GM21737 (cell line): Measurements from ENCODE around the gene SUV39H1.
A peak's percentile ranks its signal among the peaks of the same experiment; 100 is the strongest.

Experiments used
- ATAC-seq: cut with Tn5 transposase; IDR thresholded peaks from one replicate; pipeline ENCODE4 v1.9.1; 2021; ENCODE audit warnings: mild to moderate bottlenecking, moderate library complexity; ENCODE audit not compliant: unreplicated experiment

The SUV39H1 gene

DNA sequence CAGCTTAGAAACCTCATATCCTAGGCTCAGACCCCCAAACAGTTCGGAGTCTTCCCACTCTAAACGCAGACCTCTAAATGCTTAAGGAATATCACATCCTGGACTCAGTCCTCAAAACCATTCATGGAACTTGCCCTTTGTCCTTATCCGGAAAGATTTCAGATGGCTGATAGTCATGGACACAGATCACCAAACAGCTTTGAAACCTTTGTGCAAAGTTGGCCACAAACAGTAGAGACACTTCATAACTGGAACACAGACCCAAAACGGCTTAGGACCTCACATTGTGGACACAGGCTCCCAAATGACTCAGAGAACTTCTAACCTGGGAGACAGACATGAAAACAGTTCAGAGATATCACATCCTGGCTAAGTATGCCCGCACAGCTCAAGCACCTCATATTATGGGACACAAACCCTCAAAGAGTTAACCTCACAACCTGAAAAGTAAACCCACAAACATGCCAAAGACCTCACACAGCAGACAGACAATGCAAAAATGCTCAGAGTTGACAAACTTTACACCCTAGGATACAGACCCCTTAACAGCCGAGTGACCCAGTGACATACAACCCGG, 15.5 kb downstream of the SUV39H1 start:
- no peak for ATAC-seq

DNA sequence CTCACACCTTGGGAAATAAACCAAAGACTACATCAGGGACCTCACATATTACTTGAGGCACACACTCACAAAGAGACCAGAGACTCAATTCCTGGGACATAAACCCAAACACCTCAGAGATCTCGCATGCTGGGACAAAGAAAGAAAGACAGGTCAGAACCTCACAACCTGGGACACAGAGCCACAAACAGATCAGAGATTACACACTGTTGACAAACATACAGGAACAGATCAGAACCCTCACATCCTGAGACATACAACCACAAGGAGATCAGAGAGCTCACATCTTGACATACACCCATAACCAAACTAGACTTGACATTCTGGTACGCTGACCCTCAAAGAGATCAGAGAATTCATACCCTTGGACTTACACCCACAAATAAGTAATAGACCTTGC, 17.3 kb downstream of the SUV39H1 start:
- no peak for ATAC-seq

DNA sequence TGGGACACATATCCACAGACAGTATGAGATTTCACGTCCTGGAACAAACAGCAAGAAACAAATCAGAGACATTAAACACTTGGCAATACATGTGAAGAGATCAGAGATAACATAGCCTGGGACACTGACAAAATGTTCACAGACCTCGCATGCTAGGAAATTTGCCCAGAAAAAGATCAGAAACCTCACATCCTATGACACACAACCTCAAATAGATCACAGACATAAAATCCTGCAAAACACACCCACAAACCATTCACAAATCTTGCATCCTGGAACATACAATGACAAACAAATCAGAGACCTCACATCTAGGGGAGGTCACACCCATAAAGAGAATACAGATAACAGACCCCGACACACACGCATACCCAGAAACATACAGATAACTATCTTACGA, 18.0 kb downstream of the SUV39H1 start:
- no peak for ATAC-seq

- ATAC-seq: no peak
Observed at GRCh38 chrX:48715072-48715471, 18.5 kb downstream of the SUV39H1 start.

GRCh38 chrX:48715876-48716502, 19.5 kb downstream of the SUV39H1 start:
- ATAC-seq: no peak

DNA sequence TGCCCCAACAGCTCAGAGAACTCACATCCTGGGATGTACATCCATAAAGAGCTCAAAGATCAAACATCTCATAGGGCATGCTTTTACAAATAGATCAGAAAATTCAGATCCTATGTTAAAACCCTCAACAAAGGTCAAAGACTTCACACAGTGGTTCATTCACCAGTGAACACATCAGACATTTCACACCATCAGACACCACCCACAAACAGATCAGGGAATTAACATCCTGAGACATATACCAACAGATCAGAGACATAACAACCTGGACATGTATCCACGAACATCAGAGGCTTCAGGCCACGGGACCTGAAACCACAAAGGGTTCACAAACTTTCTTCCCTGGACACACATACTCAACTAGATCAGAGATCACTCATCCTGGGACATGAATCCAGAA, 23.4 kb downstream of the SUV39H1 start:
- no peak for ATAC-seq

DNA sequence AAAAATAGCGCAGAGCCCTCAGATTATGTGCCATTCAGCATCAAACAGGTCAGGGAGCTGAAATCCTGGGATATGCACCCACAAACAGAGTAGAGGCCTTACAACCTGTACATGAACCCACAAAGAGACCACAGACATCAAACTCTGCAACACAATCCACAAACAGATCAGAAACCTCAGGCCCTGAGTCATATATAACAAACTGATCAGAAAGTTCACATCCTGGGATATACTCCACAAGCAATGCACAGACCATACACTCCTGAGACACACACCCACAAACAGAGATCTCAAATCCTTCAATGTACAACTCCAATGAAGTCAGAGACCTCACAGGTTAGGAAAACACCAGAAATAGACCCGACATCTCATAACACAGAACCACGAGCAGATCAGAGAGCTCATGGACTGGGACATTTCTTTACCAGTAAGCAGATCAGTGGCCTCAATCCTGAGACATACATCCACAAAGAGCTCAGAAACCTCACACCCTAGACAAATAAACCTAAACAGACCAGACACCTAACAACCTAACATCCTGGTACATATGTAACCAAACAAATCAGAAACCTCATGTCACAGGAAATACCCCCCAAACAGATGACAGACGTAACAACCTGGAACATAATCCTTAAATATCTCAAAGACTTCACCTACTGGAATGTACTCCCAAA, 24.2 kb downstream of the SUV39H1 start:
- ATAC-seq: no peak

DNA sequence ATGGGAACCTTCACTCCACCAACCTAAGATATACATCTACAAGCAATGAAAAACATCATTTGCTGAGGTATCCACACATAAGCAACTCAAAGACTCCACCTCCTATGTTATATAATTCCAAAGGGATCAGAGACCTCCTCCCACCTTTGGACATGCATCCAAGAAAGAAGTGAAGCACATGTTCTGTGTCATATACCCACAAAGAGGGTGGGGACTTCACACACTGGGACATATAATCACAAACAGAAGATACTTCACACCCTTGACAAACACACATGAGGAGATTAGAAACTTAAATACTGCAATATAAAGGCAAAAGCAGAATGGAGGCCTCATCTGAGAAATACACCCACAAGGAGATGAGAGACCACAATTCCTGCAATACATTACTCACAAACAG, 25.4 kb downstream of the SUV39H1 start:
- no peak for ATAC-seq

DNA sequence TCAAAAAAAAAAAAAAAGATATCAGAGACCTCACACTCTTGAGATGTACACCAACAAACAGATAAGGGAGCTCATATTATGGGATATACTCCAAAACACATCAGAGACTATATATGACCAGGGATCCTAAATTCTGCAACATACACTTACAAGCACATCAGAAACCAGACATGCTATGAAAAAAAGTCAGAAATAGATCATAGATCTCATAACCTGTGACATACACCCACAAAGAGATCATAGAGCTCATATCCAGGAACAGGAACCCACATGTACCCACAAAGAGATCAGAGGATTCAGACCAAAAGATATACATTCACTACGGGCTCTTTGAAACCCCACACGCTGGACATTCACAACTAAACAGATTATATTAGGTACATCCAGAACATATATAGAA, 30.1 kb downstream of the SUV39H1 start:
- ATAC-seq: no peak

- ATAC-seq: no peak
Observed at GRCh38 chrX:48728653-48729052, 32.1 kb downstream of the SUV39H1 start.

DNA sequence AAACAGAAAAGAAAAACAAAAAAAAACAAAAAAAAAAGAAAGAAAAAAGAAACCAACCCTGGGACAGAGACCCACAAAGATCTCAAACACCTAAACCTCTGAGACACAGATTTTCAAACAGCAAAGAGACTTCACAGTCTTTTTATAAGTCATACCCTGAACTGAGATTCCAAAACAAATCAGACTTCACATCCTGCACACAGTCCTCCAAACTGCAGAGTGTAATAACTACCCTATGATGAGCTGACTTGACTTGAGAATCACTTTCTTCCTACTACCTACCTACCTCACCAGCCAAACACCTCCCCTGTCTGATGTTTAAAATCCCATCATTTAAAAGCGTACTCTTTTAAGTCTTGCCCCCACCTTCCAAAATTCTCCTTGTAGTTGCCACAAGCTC, 39.8 kb downstream of the SUV39H1 start:
- ATAC-seq: no peak

DNA sequence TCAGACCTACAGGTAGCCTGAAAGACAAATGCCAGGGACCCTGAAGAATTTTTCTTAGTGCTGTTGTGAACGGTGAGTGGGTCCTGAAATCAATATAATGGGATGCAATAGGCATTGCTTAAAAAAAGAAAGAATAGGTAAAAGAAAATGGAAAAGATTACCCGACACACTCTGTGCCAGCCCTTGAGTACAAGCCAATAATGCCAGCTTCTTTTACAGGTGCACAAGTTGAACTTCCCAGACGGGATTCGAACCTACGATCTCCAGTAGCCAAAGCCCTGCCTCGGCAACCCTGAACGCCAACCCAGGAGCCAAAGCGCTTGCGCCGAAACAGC, 40.3 kb downstream of the SUV39H1 start:
- ATAC-seq: no peak

DNA sequence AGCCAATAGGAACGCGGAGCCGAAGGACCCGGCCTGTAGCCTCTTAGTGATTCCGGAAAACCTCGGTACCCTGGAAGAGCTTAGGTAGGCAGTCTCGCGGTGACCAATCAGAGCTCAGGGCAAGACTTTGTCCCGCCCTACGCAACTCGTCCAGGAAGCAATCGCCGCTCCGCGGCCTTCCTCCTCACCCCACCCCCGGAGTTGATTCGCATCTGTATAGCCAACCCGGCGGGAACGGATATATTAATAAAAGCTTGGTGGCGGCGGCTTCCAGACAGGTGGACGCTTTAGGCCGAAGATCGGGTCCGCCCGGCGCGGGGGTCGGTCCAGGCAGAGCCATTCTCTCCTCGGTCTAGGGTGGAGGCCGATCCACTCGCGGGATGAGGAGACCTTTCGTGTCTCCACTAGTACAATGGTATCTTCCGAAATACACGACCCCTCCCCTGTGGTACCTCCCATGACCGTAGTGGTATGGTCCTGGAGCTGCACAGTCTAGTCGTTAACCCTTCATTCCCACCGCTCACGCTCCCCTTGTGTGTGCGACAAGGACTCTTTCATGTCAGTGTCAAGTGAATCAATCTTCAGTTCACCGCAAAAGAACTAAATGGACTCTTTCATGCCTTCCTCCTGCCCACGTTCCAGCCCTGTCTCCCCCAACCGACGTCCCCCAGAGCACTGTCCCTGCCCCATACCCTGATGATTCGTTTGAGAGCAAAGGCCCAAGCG, 40.8 kb downstream of the SUV39H1 start:
- peak; percentile 97 for ATAC-seq

GRCh38 chrX:48737940-48738339, 41.4 kb downstream of the SUV39H1 start:
- ATAC-seq: no peak

GRCh38 chrX:48741834-48742233, 45.3 kb downstream of the SUV39H1 start:
- ATAC-seq: no peak

DNA sequence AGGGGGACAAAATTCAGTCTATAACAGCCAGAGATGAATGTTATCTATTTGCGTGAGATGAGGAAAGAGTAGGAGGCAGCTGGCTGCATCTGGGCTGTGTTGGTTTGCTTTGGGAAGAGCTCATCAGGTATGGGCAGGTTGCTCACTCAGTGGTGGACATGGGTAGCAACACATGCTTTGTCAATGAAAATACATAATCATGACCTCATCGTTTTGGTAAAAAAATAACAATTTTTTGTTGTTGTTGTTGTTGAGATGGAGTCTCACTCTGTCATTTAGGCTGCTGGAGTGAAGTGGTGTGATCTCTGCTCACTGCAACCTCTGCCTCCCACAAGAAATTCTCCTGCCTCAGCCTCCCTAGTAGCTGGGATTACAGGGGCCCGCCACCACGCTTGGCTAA, 48.7 kb downstream of the SUV39H1 start:
- ATAC-seq: no peak

GRCh38 chrX:48747415-48748016, 51.0 kb downstream of the SUV39H1 start:
- ATAC-seq: no peak

DNA sequence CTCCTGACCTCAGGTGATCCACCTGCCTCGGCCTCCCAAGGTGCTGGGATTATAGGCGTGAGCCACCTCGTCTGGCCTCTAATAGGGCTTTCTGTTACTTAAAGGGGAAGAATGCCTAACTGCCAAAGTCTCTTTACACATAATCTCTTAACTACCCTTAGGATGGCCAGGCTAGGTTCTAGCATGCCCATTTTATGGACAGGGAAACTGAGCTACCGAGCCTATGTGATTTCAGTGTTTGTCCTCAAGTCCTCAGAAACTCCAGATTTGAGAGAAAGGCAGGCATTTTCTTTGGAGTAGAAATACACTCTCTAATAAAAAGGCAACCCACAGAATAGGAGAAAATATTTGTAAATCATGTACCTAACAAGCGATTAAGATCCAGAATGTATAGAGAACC, 52.6 kb downstream of the SUV39H1 start:
- ATAC-seq: no peak

- ATAC-seq: no peak
Observed at GRCh38 chrX:48751343-48751742, 54.8 kb downstream of the SUV39H1 start.

- ATAC-seq: no peak
Observed at GRCh38 chrX:48752498-48752897, 56.0 kb downstream of the SUV39H1 start.

GRCh38 chrX:48753708-48754228, 57.2 kb downstream of the SUV39H1 start:
- ATAC-seq: no peak
